Measurements from ENCODE around the gene HYAL1.

DNA sequence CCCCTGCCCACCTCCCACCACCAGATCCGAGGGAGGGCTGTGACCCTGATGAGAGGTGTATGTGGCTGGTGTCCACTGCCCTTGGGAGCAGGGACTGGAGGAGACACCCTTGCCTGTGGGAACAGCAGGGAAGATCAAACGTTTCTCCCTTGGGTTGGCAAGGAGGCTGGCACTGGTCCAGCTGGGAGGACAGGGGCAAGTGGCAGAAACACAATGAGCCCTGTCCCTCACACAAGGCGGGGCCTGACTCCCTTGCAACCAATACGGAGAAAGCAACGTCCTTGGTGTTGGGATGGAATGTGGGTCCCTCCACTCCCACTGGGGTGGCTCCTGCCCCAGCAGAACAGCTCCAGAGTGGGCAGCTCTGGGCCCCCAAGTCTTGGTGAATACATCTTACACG lies 13.9 kb upstream of the HYAL1 start:
- TF ChIP-seq EZH2phosphoT487 (IDR thresholded peaks at IDR 0.05; ENCODE audit: insufficient read depth, low read depth) (no peak), EZH2 (IDR thresholded peaks at IDR 0.05; ENCODE audit: insufficient read depth, poor library complexity, severe bottlenecking) (no peak)

All from GM23248 (cell line).